ENCODE data around the gene TP53I13. TPM values are rescaled to one million over a fixed set of nuclear protein-coding genes. Genes with fewer than 3 reads are reported as not detected.

TP53I13 gene
- polyA plus RNA-seq, 2 of the 4 experiments (the other 2 are of a cell fraction): 27.5 to 57.8 TPM

DNA sequence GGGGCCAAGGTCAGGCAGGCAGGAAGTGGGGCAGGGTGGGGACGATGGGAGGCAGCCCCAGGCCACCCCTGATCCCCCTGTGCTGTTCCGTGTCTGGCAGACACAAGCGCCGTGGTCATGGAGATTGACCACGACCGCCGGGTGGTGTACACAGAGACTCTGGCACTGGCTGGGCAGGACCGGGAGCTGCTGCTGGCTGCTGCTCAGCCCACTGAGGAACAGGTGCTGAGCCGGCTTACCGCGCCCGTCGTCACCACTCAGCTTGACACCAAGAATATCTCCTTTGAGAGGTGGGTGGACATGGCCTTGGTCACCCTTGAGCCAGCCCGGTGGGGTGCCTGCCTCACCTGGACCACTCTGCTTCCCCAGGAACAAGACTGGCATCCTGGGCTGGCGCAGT lies 40.5 kb downstream of the TP53I13 start (continued):
- TF ChIP-seq, protein P1, sequence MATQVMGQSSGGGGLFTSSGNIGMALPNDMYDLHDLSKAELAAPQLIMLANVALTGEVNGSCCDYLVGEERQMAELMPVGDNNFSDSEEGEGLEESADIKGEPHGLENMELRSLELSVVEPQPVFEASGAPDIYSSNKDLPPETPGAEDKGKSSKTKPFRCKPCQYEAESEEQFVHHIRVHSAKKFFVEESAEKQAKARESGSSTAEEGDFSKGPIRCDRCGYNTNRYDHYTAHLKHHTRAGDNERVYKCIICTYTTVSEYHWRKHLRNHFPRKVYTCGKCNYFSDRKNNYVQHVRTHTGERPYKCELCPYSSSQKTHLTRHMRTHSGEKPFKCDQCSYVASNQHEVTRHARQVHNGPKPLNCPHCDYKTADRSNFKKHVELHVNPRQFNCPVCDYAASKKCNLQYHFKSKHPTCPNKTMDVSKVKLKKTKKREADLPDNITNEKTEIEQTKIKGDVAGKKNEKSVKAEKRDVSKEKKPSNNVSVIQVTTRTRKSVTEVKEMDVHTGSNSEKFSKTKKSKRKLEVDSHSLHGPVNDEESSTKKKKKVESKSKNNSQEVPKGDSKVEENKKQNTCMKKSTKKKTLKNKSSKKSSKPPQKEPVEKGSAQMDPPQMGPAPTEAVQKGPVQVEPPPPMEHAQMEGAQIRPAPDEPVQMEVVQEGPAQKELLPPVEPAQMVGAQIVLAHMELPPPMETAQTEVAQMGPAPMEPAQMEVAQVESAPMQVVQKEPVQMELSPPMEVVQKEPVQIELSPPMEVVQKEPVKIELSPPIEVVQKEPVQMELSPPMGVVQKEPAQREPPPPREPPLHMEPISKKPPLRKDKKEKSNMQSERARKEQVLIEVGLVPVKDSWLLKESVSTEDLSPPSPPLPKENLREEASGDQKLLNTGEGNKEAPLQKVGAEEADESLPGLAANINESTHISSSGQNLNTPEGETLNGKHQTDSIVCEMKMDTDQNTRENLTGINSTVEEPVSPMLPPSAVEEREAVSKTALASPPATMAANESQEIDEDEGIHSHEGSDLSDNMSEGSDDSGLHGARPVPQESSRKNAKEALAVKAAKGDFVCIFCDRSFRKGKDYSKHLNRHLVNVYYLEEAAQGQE (IDR thresholded peaks at IDR 0.05): no peak
- no peak for TF ChIP-seq ESRRA (IDR thresholded peaks at IDR 0.05; ENCODE audit: borderline replicate concordance, low read length)

DNA sequence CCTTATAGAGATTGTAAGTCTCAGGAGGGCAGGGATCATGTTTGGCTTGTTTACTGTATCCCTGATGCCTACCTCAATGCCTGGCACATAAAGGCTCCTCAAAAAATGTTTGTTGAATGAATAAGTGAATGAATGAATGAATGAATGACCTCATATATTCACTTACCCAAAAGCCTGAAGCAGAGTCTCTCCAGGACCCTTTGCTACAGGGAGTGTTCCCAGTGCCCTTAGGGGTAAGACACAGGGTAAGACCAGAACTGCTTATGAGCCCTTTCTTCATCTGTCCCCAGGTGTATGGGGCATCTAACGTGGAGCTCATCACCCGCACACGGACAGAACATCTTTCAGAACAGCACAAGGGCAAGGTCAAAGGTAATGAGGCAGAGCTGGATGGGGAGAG lies 41.9 kb downstream of the TP53I13 start:
- TF ChIP-seq MAFK (IDR thresholded peaks at IDR 0.05; ENCODE audit: partially characterized antibody): no peak
- TF ChIP-seq PHF8 (IDR thresholded peaks at IDR 0.05; ENCODE audit: borderline replicate concordance, low read depth): no peak
- TF ChIP-seq GATA3 (IDR thresholded peaks at IDR 0.05; ENCODE audit: borderline replicate concordance): no peak
- POLR2A ChIA-PET: no interaction called here
- Histone ChIP-seq H3K27ac (no peak overlapping the region), H3K9me3 (no peaks in the 10 kb centered on the region), H3K4me3 (no peak overlapping the region), H3K4me1 (peaks cover 9% of the 10 kb centered on the region), H3K4me2 (no peak overlapping the region)
- ATAC-seq (no peak), DNase-seq (ENCODE audit: low read depth in 1 of 2, low spot score in 1 of 2) (no peak), FAIRE-seq (no peak)
- CTCF ChIA-PET: interaction anchor here (0.5 to 23.2 kb wide), 4 partner anchors 14 to 294 kb away, joined by 3 to 447 read pairs (median 164); partner anchors contain the start of genes ABHD15, ANKRD13B and TP53I13
- WGBS (ENCODE audit: missing lambda C conversion rate): 93% methylated on average over 3 of the region's 3 CpGs

DNA sequence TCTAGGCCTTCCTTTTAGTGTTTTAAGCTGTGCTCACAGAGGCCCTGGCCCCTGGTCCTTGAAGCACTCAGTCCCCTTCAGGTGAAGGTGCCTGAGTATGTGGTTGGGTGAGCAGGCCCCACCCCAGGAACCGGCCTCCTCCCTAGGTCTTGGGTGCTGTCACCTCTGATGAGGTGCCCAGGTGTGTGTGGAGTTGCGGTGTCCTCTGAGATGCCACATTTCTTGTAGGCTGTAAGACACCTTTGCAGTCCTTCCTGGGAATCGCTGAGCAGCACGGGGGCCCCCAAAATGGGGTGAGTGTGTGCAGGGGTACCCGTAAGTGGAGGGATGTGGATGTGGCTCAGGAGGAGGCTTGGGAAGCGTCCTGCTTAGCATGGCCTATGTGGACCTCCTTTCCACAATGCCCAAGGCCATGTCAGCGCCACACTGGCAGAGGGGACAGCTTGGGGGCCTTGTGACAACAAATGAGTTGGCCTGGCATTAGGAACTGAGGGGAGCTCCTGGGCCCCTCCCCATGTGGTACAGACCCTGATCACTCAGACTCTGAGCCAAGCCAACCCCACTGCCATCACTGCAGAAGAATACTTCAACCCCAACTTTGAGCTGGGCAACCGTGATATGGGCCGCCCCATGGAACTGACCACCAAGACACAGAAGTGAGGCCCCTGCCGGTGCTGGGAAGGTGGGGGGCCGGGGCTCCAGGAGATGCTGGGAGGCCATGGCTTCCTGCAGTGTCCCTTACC lies 43.0 kb downstream of the TP53I13 start:
- no peaks in the 10 kb centered on the region for H3K9me3 ChIP-seq
- ATAC-seq: no peak
- 95% methylated on average over 11 of the region's 11 CpGs for WGBS (ENCODE audit: missing lambda C conversion rate)
- FAIRE-seq: no peak
- ChIA-PET CTCF (interaction anchor here (1.1 to 23.2 kb wide), 4 partner anchors 16 to 167 kb away, joined by 3 to 447 read pairs (median 218); partner anchors contain the start of genes ABHD15, ANKRD13B and TP53I13), POLR2A (interaction anchor here (0.6 kb wide), 1 partner anchor 258 kb away, joined by 7 read pairs; no protein-coding TSS in a partner anchor)
- H3K4me3 ChIP-seq: no peak overlapping the region
- no peak overlapping the region for H3K4me2 ChIP-seq
- no peak overlapping the region for H3K27ac ChIP-seq
- peaks cover 14% of the 10 kb centered on the region for H3K4me1 ChIP-seq
- no peak for DNase-seq (ENCODE audit: low read depth in 1 of 2, low spot score in 1 of 2)
- no peak for TF ChIP-seq SMC3 (IDR thresholded peaks at IDR 0.05)
- TF ChIP-seq, protein P2, sequence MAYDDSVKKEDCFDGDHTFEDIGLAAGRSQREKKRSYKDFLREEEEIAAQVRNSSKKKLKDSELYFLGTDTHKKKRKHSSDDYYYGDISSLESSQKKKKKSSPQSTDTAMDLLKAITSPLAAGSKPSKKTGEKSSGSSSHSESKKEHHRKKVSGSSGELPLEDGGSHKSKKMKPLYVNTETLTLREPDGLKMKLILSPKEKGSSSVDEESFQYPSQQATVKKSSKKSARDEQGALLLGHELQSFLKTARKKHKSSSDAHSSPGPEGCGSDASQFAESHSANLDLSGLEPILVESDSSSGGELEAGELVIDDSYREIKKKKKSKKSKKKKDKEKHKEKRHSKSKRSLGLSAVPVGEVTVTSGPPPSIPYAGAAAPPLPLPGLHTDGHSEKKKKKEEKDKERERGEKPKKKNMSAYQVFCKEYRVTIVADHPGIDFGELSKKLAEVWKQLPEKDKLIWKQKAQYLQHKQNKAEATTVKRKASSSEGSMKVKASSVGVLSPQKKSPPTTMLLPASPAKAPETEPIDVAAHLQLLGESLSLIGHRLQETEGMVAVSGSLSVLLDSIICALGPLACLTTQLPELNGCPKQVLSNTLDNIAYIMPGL (CRISPR knock-in tag; IDR thresholded peaks at IDR 0.05; ENCODE audit: borderline replicate concordance): no peak
- no peak for TF ChIP-seq CBX2 (IDR thresholded peaks at IDR 0.05; ENCODE audit: borderline replicate concordance, low read depth)
- TF ChIP-seq JUNB (IDR thresholded peaks at IDR 0.05): no peak
- no peak for TF ChIP-seq FOXS1 (CRISPR knock-in tag; IDR thresholded peaks at IDR 0.05)
- no peak for TF ChIP-seq PHF8 (IDR thresholded peaks at IDR 0.05; ENCODE audit: borderline replicate concordance, low read depth)
- no peak for TF ChIP-seq HDAC2 (IDR thresholded peaks at IDR 0.05)
- TF ChIP-seq CEBPB (IDR thresholded peaks at IDR 0.05): no peak
- TF ChIP-seq ESRRA (IDR thresholded peaks at IDR 0.05; ENCODE audit: borderline replicate concordance, low read length): no peak
- TF ChIP-seq RFX5 (IDR thresholded peaks at IDR 0.05): no peak
- TF ChIP-seq, protein P3, sequence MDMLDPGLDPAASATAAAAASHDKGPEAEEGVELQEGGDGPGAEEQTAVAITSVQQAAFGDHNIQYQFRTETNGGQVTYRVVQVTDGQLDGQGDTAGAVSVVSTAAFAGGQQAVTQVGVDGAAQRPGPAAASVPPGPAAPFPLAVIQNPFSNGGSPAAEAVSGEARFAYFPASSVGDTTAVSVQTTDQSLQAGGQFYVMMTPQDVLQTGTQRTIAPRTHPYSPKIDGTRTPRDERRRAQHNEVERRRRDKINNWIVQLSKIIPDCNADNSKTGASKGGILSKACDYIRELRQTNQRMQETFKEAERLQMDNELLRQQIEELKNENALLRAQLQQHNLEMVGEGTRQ (IDR thresholded peaks at IDR 0.05): no peak
- TF ChIP-seq, protein P1 (IDR thresholded peaks at IDR 0.05): no peak
- TF ChIP-seq HOXA7 (CRISPR knock-in tag; IDR thresholded peaks at IDR 0.05): no peak
- no peak for TF ChIP-seq KDM5A (IDR thresholded peaks at IDR 0.05)
- TF ChIP-seq, protein P4, sequence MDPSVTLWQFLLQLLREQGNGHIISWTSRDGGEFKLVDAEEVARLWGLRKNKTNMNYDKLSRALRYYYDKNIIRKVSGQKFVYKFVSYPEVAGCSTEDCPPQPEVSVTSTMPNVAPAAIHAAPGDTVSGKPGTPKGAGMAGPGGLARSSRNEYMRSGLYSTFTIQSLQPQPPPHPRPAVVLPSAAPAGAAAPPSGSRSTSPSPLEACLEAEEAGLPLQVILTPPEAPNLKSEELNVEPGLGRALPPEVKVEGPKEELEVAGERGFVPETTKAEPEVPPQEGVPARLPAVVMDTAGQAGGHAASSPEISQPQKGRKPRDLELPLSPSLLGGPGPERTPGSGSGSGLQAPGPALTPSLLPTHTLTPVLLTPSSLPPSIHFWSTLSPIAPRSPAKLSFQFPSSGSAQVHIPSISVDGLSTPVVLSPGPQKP (IDR thresholded peaks at IDR 0.05; ENCODE audit: low read depth, low read length): no peak
- TF ChIP-seq KDM1A (IDR thresholded peaks at IDR 0.05; ENCODE audit: low read depth): no peak
- no peak for TF ChIP-seq POLR2AphosphoS2 (conservative IDR thresholded peaks at IDR 0.05; ENCODE audit: low read length)
- TF ChIP-seq, protein P5, sequence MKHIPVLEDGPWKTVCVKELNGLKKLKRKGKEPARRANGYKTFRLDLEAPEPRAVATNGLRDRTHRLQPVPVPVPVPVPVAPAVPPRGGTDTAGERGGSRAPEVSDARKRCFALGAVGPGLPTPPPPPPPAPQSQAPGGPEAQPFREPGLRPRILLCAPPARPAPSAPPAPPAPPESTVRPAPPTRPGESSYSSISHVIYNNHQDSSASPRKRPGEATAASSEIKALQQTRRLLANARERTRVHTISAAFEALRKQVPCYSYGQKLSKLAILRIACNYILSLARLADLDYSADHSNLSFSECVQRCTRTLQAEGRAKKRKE (CRISPR knock-in tag; IDR thresholded peaks at IDR 0.05; ENCODE audit: low read depth): no peak

Measured in A549 (cell line).